NCI-H774 (cell line): ENCODE data around the gene AFMID.
A peak's percentile ranks its signal among the peaks of the same experiment; 100 is the strongest.

Experiments used
- DNase-seq: peaks from one replicate; lab custom pipeline; 2025; lab: John Stamatoyannopoulos, UW

AFMID gene

DNA sequence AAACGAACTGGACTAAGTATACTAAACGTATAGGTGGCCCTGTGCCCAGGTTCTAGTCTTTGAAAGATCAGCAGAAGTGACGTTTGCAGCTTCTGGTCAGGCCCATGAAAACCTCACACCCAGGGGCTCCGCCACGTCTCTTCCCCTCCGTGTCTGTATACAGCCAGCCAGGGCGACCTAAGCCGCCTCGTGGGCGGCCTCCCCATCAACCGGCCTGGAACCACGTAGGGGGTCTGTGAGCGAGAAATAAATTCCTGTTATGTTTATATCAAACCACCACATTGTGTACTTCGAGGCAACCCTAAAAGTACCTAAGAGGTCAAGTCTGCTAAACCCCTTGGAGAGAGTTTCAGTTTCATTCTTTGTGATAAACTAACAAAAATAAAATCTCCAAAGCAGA lies 7.1 kb upstream of the AFMID start:
- no peak for DNase-seq

GRCh38 chr17:78180508-78180907 lies 6.7 kb upstream of the AFMID start:
- no peak for DNase-seq

DNA sequence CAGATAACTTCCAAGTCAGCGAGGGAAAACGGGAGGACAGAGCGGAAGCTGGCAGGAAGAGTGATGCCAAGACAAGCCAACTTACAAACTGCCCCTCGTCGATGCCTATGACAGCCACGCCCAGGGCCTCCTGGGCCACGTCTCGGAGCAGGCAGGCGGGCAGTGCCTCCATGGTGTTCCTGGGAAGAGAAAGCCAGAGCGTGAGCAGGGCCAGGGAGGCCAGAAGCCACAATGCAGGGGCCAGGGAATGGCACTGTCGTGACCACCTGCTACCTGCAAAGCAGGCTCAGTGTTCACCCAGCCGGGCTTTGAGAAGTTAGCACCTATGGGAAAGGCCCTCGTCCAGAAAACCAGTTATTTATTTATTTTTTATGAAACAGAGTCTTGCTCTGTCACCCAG lies 4.7 kb upstream of the AFMID start:
- DNase-seq: no peak

DNA sequence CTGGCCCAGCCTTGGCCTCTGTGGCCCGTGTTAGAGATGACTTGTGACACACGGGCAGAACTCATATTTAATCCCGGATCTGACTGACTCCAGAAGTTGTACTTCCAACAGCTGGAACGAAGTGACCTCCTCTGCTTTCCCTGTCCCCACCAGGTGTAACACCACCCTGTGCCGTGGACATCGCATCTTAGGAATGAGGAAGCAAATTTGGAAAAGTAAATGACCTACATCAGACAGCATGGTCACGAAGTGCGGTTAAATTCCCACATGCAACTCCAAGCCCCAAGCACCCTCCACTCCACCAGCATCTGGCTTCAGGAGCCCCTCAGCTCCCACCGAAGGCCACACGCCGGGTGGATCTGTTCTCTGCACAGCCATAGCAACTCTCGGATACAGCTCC lies 3.2 kb upstream of the AFMID start:
- DNase-seq: no peak

- no peak for DNase-seq
These were observed 2.8 kb upstream of the AFMID start for GRCh38 chr17:78184351-78184750.

- no peak for DNase-seq
These were observed 2.3 kb upstream of the AFMID start for GRCh38 chr17:78184868-78185267.

- no peak for DNase-seq
These were observed 1.0 kb upstream of the AFMID start for GRCh38 chr17:78185981-78186691.

DNA sequence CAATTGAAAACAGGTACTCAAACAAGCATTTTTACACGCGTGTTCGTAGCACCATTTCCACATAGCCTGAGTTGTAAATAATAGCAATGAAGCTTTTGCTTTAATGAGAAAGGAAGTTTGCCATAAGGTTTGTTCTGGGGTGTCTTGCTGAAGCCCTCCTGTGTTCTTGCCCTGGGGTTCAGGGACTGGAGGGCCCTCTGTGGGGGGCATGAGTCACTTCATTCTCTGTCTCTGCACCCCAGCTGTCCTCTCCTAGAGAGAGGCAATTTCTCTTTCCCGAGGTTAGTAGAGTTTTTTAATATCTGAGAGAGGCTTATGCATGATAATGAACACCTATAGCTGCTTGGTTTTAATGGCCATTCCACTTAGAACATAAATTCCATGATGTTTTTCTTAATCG lies 9.6 kb downstream of the AFMID start:
- DNase-seq: no peak

DNA sequence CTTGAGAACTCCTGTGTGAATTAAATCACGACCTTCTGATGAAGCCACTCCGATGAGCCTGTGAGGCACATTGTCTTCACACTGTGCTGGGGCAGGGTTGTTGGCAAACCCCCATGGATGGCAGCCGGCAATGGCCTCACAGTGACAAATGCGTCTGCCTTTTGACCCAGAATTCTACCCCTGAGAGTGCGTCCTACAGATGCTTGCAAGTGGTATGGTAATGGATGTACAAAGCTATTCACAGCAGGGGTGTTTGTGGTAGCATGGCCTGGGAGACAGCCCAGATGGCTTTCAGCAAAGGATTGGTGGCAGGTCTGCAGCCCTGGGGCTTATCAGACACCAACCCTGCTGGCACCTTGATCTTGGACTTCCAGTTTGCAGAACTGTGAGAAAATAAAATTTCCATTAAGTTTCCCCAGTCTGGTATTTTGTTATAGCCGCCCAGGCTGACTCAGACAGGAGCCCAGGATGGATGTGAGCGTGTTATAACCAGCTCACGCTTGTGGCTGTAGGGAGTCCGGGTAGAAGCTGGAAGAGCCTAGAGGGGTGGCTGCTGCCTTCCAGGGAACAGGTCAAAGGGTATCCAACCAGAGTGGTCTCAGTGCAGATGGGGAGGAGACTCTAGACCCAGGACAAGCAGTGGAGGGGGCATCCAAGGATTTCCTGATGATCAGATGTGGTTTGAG lies 10.1 kb downstream of the AFMID start:
- DNase-seq: no peak

GRCh38 chr17:78200451-78200850 lies 13.3 kb downstream of the AFMID start:
- no peak for DNase-seq

- DNase-seq: no peak
These were observed 15.5 kb downstream of the AFMID start for GRCh38 chr17:78202666-78203065.

- DNase-seq: no peak
These were observed 17.4 kb downstream of the AFMID start for GRCh38 chr17:78204387-78205123.

DNA sequence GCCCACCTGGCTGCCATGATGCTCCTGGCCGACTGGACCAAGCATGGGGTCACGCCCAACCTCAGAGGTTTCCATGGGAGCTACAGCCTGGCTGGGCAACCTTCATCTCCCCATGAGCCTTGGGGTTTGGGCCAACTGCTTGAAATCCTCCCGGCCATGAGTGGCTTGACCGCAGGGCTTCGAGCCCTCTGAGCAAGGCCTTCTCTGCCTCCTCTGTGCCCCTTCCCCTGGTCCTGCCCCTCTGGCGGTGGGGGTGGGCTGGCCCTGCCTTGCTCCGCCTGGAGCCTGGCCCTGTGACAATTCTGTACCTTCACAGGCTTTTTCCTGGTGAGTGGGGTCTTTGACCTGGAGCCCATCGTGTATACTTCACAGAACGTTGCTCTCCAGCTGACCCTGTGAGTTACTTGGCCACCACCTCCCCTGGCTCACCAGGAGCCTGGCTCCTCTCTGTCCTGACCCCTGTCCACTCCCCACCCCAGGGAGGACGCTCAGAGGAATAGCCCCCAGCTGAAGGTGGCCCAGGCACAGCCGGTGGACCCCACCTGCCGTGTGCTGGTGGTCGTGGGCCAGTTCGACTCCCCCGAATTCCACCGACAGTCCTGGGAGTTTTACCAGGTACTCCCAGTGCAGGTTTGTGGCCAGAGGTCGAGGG lies 18.1 kb downstream of the AFMID start:
- DNase-seq: no peak

DNA sequence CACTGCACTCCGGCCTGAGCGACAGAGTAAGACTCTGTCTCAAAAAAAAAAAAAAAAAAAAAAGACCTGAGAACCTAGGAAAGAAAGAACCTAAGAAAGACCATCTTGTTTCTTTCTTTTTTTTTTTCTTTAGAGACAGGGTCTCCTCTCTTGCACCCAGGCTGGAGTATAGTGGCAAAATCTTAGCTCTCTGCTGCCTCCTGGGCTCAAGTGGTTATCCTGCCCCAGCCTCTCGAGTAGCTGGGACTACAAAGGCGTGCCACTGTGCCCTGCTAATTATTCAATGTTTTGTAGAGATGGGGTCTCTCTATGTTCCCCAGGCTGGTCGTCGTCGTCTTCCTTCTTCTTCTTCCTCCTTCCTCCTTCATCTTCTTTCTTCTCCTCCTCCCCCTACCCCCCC lies 19.1 kb downstream of the AFMID start:
- DNase-seq: no peak

GRCh38 chr17:78208486-78208885 lies 21.3 kb downstream of the AFMID start:
- DNase-seq: no peak

- no peak for DNase-seq
These were observed 22.9 kb downstream of the AFMID start for GRCh38 chr17:78210111-78210510.

DNA sequence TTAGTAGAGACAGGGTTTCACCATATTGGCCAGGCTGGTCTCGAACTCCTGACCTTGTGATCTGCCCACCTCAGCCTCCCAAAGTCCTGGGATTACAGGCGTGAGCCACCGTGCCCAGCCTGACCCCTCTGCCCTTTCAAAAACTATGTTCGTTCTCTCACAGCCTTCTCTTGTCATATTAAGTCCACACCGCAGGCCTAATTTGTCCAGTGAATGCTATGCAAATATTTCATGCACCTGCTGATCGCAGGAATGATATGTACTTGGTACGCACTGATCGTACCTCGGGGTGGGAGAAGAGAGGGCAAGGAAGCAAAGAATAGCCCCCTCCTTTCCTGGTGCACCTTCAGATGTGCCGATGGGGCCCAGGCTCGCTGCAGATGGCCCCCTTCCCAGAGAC lies 23.9 kb downstream of the AFMID start:
- peak; percentile 44 for DNase-seq

DNA sequence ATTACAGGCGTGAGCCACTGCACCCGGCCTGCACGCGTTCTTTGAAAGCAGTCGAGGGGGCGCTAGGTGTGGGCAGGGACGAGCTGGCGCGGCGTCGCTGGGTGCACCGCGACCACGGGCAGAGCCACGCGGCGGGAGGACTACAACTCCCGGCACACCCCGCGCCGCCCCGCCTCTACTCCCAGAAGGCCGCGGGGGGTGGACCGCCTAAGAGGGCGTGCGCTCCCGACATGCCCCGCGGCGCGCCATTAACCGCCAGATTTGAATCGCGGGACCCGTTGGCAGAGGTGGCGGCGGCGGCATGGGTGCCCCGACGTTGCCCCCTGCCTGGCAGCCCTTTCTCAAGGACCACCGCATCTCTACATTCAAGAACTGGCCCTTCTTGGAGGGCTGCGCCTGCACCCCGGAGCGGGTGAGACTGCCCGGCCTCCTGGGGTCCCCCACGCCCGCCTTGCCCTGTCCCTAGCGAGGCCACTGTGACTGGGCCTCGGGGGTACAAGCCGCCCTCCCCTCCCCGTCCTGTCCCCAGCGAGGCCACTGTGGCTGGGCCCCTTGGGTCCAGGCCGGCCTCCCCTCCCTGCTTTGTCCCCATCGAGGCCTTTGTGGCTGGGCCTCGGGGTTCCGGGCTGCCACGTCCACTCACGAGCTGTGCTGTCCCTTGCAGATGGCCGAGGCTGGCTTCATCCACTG lies 27.0 kb downstream of the AFMID start, which contains the start of gene BIRC5:
Gene BIRC5, plus strand, starts transcription at position 238 of the 690 bp plus-strand sequence. Its CDS starts 64 bp downstream, at position 302.
- DNase-seq: peak; percentile 94

- no peak for DNase-seq
These were observed 27.5 kb downstream of the AFMID start for GRCh38 chr17:78214706-78215061.

- no peak for DNase-seq
These were observed 32.4 kb downstream of the AFMID start for GRCh38 chr17:78219396-78220150.

DNA sequence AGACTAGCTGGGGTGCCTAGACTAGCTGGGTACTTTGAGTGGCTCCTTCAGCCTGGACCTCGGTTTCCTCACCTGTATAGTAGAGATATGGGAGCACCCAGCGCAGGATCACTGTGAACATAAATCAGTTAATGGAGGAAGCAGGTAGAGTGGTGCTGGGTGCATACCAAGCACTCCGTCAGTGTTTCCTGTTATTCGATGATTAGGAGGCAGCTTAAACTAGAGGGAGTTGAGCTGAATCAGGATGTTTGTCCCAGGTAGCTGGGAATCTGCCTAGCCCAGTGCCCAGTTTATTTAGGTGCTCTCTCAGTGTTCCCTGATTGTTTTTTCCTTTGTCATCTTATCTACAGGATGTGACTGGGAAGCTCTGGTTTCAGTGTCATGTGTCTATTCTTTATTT lies 35.9 kb downstream of the AFMID start:
- no peak for DNase-seq
